ENCODE measurements around the gene CDCA7L. TPM values are rescaled to one million over a fixed set of nuclear protein-coding genes. Genes with fewer than 3 reads are reported as not detected.

The CDCA7L gene, protein sequence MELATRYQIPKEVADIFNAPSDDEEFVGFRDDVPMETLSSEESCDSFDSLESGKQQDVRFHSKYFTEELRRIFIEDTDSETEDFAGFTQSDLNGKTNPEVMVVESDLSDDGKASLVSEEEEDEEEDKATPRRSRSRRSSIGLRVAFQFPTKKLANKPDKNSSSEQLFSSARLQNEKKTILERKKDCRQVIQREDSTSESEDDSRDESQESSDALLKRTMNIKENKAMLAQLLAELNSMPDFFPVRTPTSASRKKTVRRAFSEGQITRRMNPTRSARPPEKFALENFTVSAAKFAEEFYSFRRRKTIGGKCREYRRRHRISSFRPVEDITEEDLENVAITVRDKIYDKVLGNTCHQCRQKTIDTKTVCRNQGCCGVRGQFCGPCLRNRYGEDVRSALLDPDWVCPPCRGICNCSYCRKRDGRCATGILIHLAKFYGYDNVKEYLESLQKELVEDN
- 31.2 TPM for polyA plus RNA-seq (2013, experiment 1 of 2; ENCODE audit: insufficient read length)
- 35.4 TPM for polyA plus RNA-seq (2013, experiment 2 of 2; ENCODE audit: insufficient read length)

DNA sequence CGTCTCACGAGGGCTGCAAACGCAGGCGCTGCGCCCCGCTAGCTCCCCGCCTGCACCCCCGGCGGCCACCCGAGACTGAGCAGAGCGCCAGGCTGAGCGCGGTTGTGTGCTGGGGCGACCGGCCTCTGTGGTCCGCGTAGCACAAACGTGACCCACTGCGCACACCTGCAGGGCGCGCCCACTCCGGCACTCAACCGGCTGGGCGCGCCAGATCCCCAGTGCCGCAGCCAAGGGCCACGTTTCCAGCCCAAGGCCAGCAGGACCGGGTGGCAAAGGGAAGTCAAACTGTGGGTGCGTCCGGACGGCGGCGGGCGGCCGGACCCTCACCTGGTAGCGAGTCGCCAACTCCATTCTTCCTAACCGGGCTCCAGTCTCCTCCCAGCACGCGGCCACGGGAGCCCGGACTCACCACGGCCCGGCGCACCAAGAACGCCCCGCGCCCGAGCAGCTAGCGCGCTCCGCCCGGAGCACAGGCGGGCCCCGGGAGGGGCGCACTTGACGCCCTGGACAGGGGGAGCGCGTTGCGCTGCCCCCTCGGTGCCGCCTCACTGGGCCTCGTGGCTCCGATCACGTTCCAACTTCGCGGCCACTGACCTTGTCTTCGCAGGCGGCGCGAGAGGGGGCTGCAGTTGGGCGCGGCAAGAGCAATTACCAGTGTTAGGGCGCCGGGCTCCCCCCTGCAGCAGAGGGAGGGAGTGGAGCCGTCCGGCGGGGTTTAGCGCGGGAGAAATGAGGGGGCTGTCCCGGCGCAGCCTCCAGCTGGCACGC, at the start of gene CDCA7L:
Gene CDCA7L, minus strand, starts transcription at position 446 of the 768 bp plus-strand sequence. Its CDS starts 95 bp downstream, at position 351.
- peak; percentile 75 for DNase-seq

DNA sequence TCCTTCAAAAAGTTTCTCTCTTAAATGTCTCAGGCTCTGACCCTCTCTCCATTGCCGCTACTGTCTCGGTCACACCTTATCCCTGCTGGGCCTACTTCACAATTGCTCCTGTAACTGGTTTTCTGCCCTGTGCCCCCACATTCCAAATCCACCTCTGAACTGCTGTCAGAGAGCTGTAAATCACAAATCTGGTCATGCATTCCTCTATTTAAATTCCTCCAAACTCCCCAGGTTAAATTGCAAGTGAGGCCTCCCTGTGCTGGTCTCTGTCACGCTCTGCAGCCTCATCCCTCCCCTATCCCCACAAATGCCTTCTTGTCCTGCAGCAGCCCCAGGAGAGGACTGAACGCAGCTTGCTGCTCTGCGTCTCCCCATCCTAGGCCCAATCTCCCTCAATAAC, 40.4 kb upstream of the CDCA7L start:
- DNase-seq = no peak

DNA sequence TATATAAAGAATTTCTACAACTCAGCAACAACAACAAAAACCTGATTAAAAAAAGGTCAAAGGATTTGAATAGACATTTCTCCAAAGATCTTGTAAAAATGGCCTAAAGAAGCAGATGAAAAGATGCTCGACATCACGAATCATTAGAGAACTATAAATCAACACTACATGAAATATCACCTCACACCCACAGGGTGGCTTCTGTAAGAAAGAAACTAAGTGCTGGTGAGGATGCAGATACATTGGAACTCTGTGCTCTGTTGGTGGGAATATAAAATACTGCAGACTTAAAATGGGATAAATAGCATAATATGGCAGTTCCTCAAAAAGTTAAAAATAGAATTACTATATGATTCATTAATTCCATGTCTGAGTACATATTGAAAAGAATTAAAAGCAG, 38.3 kb upstream of the CDCA7L start:
- no peak for DNase-seq

DNA sequence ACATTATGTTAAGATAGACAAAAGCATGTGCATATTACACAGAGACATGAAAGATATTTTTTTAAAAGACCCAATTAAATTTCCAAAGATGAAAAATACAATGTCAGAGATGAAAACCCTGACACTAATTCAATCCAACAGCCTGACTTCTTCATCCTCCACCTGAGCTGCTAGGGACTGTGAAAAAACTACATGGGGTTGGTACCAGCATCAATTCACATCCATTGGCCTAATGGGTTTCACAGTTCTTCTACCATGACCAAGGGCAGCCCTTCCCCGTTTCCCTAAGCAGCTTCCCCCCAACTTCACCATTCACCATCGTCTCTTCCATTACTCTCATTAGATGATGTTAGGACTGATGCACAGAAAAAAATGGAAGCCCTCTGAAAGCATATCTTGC, 37.4 kb upstream of the CDCA7L start:
- no peak for DNase-seq

DNA sequence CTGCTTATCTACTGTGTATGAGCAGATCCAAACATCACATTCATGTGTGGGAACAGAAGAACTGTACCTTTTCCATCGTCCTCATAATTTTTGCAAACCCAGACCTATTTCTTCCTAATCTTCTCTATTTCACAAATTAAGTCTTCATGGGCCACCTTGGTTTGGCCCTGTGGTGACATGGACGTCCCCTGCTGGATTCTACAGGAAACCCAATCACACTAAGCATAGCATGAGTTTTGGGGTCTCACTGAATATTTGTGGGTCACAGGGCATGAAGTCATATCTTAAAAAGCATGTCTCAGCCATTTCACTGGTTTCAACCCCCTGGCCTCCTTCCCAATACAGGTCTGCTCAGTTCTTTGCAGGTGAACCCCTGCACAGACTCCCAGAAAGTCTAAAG, 35.8 kb upstream of the CDCA7L start:
- DNase-seq = no peak

DNA sequence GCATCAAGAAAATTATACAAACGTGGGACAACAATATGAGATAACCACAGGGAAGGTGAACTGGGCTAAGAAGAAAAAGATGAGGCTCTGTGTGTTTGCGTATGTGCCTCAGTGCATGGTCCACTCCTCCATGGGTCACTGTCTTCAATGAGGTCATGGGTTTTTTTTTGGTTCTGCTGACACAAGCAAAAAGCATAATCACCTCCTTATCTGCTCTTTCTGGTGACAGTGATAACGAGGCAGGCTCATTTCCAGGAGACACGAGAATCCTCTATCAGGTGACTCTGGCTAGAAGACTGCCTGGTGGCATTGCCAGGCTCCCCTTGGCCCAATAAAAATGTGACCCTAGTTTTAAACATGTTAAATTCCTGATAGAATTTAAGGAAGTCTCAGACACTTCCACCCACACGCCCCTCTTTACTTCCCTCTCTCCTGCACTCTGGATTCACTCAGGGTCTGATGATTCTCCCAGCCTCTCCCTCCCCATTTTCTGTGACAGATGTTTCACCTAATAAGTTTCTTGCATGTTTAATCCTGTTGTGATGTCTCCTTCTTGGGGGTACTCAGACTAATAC, 35.3 kb upstream of the CDCA7L start:
- no peak for DNase-seq

DNA sequence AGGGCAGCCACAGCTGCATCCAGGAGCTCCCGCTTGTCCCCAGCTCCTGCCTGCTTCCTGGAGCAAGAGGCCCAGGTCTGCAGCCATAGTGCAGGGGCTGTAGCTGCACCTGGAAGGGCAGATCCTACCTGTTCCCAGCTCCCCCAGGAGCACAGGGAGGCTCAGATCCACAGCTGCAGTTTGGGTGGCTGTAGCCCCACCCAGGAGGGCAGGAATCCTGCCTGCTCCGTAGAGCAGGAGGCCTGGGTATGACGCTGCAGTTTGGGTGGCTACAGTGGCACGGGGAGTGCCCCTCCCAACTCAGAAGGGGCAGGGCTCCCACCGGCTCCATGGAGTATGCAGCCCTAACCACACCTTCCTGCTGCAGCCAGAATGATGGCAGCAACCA, 26.7 kb upstream of the CDCA7L start:
- DNase-seq = no peak

DNA sequence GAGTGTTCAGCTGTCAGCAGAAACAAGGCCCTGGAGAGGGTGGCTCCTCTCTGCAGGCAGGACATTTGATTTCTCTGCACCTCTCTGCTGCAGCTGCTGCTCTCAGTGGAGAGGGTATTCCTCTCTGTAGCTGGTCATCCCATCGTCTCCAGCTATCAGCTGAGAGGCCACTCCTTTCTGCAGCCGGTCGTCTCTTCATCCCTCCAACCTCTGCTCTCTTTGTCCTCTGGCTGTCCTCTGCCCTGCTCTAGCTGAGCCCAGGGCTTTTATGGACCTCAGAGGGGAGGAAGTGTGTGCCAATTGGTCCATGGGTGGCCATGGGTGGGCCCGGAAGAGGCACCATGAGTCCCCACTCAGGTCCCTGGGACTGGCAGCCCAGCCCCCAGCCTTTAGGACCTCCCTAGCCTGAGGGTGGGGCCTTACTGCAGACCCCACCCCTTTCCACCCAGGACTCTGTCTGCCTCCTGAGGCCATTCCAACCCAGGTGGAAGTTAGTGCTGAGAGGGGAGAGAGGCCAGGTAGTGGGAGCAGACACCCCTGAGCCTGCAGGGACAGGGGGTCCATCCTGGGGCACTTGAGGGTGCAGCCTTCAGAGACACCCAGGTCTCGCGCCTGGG, 26.2 kb upstream of the CDCA7L start:
- DNase-seq = no peak

DNA sequence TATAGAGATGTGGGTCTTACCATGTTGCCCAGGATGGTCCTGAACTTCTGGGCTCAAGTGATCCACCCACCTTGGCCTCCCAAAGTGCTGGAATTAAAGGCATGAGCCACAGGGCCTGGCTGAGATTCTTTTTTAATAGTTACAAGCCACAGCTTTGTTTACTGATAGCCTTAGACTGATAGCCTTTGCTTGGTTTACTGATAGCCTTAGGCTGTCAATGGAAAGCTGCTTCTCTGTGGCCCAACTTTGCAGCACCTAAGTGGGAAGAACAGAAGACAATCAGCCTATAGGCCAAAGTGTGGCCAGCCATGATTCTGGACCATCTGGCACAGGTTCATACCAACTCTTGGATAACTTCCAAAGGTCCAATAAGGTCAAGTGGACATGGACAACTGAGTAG, 24.1 kb upstream of the CDCA7L start:
- DNase-seq = no peak

DNA sequence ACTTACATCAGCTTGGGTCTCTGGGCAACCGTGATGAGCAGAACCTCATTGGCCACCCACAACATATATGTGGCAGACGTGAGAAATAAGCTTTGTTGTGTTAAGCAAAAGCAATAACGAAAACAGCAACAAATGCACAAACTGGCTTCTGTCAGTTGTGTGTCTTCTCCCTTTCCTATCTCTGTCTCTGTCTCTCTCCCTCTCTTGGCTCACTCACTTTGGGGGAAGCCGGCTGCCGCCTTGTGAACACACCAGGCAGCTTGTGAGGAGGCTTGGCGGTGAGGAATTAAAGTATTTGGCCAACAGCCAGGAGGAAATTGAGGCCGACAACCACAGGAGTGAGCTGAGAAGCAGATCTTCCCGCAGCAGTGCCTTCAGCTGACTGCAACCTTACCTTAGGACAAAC, 21.9 kb upstream of the CDCA7L start:
- DNase-seq = peak; percentile 48

DNA sequence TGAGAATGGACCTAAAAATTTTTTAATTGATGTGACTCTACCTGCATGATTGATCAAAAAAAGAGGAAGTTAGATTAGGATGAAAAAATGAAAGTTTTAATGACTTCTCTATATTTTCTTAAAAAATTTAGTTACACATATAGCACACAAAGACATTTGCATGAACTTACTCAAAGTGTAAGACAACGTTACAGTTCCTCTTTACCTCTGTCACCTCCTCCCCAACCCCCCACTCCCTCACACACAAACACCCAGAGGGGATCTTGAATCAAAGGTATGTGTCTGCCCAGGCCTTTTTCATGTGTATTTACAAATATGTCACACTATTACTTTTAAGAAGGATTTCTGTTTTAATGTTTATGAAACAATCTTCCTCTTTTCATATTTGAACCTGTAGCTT, 20.6 kb upstream of the CDCA7L start:
- no peak for DNase-seq

DNA sequence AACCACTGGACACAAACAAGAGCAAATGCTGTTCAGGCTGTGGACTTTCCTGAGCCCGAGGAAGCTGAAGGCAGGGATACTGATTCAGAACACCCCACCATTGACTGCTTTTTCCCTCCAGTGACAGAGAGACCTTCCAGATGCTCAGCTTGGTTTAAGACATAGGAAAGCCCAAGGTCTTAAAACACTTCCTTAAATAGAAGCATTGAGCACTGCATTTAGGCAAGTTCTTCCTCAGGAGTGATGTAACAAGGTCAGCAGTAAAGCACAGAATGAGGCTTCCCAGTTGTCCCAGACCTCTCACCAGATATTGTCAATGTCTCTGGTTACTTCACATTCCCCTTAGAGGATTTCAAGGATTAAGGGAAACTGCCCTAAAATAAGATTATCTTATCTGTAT, 19.6 kb upstream of the CDCA7L start:
- no peak for DNase-seq

DNA sequence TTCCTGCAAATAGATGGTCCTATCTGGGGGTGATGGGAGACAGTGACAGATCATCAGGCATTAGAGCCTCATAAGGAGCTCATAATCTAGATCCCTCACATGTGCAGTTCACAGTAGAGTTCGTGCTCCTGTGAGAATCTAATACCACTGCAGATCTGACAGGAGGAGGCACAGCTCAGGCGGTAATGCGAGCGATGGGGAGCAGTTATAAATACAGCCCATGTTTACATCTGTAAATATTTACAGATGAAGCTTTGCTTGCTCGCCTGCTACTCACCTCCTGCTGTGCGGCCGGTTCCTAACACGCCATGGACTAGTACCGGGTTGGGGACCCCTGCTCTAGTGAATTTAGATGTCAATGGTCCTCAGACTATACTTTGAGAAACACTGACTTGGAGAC, 17.0 kb upstream of the CDCA7L start:
- DNase-seq = no peak

DNA sequence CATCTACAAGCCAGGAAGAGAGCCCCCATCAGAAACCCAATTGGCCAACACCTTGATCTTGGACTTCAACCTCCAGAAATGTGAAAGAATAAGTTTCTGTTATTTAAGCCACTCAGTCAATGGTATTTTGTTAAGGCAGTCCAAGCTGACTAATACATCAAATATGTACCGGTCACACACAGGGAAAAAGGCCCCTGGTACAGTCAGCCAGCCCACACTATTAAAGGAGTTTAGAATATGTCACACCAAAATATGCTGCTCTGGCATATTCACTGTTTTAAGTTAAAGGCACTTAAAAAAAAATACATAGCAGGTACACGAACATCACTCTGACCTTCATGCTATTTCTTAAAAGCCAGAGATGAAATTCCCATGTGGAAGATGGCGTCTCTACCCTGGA, 15.2 kb upstream of the CDCA7L start:
- peak; percentile 83 for DNase-seq

DNA sequence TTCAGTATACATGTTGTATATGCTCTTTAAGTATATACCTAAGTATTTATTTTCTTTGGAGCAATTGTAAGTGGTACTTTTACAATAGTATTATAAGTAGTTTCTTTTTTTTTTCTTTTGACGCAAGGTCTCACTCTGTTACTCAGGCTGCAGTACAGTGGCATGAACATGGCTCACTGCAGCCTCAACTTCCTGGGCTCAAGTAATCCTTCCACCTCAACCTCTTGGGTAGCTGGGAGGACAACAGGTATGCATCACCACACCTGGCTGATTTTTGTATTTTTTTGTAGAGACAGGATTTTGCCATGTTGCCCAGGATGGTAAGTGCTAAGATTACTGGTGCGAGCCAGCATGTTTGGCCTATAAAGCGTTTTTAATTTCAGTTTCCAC, 13.7 kb upstream of the CDCA7L start:
- no peak for DNase-seq

DNA sequence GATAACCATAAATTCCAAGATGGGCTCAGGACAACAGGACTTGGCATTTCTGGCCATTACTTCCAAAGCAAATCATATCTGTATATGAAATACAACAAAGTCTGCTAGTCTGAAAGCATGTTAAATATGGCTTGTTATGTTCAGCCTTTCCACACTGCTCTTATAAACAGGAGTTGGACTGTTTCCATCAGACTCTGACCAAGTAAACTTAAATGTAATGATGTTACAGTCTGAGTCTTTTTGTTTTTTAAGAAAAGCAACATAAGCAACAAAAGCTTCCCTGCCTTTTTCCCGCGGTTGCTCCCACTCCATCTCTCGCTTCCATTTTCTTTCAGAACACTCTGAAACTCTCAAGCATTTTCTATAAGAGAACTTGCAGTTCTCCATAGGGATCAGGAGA, 8.1 kb upstream of the CDCA7L start:
- no peak for DNase-seq

DNA sequence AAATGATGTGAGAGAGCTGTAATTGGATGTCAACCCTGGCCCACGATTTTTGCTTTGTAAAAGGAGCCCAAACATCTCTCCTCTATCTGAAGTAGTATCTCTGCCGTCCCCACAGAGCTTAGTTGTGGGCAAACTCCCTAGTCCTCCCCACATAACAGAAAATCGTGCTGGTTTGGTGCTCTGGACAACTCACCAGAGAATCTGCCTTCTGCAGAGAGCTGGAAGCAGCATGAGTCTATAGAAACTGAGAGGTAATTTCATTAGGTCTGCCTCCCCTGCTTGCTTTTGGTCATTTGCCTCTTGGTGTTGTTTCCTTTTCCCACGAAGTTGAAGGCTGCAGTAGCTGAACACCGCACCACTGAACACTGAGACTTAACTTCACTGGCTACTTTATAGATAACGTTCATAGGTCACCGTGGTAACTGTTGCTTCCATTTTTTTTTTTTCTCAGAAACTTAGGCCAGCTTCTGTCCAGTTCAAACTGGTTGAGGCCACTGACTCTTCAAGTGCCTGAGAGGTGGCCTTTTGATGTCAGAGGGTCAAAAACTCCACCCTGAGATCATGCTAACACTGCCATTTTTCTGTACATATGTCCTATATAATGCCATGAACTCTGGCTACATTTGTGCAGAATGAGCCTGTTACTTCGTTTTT, 3.3 kb upstream of the CDCA7L start:
- DNase-seq = no peak

DNA sequence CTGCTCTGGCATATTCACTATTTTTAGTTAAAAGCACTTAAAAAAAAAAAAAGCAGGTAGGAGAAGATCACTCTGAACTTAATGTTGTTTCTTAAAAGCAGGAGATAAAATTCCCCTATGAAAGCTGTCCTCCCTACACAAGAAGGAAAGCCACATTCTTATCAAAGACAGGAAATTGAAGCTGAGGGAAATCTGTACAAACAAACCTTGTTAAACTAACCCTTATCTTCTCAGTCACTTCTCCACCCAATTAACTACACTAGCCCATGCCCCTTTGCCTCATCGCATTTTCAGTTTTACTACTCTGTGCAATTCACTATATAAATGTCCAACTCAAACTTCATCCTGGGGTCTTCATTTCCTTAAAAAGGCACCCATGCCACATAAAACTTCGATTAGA, 2.7 kb upstream of the CDCA7L start:
- no peak for DNase-seq

DNA sequence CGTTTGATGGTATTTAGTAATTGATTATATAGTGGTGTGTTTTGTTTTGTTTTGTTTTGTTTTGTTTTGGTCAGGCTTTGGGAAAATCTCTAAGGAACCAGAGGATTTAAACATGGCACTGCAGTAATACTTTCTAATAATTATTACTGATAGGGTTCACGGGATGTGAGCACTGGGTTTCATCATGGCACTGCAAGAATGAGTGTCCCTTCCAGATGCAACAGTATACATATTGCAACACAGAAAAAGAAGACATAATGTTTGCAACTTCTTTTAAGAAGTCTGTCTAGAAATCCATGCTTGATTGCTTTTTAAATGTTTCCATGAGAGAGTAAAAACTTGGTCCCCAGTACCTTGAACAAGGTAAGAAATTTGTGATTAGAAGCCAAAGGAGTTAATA, 2.2 kb upstream of the CDCA7L start:
- DNase-seq = no peak

DNA sequence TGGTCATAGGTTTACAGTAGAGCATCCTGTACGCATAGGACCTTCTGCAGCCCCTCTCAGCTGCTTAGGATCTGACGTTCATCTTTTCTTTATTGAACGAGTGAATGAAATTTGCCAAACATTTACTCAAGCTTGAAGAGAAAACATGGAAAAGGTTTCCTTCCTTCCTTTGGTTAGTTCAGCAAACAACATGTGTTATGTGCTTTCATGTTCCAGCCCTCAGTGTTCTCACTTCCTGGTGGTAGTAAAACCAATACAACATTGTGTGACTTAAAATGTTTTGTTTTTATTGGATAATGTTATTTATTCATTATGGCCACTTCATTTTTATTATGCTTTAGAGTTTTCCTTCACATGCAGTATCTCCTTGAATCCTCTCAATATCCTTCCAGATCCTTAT, 1.4 kb upstream of the CDCA7L start:
- no peak for DNase-seq

DNA sequence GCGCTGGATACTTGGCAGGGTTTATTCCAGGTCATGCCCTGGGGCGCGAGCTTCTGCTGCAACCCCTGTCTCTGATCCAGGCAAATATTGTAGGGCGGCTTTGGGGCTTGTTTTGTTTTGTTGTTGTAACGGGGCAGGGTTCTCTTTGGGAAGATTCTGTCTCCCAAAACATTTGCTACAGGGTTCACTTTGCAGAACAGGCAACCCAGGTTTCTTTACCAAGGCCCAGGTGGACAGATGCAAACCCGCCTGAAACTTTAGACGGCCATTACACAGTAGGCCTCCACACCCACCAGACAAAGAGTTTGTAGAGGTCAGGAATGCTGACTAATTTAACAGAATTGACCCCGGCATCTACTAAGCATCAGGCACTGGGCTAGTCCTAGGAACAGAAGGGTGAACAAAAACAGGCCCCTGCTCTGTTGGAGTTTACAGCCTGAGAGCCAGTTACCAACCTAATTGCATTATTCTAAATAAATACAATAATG, 567 bp upstream of the CDCA7L start:
- DNase-seq = no peak

Data from fibroblast of skin of scalp (primary cell).